NCI-H1417 treated with DMSO at 0.1 percent for 48 hours (cell line): ENCODE data around the gene SRP68.
"Not testable (repeated sequence)": the region's sequence is repeated elsewhere in the genome, so short reads cannot be mapped to it uniquely, and the experiment has no call there.

Source experiments
- DNase-seq: peaks from one replicate; lab custom pipeline; 2025; lab: John Stamatoyannopoulos, UW

The SRP68 gene

DNA sequence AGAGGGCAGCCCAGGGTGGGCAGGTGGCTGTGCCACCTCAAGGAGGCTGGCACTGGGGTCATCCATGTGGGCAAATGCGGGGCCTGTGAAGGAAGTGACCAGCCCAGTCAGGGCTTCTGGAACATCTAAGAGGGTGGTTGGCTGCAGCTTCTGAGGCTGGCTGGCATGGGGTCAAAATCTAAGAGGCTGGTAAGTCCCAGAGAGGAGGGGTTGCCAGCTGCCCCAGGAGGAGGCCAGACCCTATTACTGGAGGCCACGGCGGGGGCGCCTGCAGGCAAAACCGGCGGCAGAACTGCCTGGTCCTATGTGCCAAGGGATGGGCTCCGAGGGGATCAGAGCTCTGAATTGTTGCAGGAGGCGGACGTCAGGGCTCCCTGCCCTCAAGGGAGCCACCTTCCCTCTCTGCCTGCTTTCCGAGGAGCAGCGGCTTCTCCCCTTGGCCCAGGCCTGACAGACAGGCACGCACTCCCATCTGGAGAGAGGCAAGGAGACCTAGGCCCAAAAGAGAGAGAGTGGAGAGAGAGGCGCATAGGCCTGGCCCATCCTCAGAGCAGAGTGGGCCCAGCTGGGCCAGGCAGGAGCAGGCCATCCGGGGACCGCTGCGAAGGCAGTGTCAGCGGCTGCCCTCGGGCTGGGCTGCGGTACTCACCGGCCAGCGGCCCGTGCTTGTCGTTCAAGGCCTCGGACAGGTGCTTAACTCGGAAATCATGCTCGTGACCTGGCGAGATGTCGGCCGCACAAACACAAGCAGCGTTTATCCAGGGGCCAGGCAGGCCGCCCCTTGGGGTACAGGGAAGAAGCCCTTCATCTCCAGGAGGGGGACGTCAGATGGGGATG lies 17.6 kb upstream of the SRP68 start:
- no peak for DNase-seq

DNA sequence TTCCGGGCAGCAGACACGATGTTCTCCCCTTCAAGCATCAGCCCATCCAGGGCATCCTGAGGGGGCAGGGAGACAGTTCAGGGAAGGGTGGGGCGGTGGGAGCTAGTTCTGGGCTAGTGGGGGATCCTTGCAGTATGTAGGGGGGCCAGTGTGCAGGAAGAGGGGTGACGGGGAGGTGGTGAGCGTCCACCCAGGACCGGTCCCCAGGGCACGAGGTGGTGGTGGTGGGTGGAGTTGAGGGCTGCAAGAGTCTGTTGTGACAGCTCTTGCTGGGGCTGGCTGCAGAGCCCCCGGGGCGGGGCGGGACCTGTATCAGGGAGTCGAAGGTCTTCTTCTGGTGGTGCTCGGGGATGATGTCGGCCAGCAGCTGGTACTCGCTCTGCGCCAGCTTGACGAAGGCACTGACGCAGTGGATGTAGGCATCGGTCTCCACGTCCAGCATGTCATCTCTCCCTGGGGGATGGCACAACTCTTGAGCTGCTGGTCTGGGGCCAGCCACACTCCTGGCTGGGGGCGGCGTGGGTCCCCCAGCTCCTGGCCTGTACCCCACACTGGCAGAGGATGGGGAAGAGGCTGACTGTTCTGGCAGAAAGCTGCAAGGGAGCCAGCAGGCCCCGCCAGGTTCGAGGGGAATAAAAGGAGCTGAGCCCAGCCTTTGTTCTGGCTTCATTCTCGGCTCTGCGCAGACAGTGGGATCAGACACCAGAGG lies 16.7 kb upstream of the SRP68 start:
- no peak for DNase-seq

- DNase-seq: no peak
These were observed 15.9 kb upstream of the SRP68 start for GRCh38 chr17:76088041-76088867.

DNA sequence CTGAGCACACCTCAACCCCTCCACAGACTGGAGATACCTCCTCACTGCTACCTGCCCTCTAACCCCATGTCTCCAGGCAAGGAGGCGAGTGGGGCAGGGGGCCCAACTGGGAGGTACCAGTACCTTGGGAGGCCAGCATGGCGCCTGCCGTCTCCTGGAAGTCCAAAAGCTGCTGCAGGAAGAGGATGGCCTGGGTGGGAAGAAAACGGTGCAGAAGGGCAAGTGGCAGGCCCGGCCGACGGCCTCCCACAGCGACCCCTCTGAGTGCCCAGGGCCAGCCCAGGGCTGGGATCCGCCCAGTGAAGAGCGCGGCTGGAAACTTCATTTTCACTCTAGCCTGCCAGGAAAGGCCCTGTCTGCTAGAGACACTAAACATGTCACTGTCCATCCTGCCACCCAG lies 15.2 kb upstream of the SRP68 start:
- DNase-seq: no peak

- no peak for DNase-seq
These were observed 14.1 kb upstream of the SRP68 start for GRCh38 chr17:76086384-76086783.

DNA sequence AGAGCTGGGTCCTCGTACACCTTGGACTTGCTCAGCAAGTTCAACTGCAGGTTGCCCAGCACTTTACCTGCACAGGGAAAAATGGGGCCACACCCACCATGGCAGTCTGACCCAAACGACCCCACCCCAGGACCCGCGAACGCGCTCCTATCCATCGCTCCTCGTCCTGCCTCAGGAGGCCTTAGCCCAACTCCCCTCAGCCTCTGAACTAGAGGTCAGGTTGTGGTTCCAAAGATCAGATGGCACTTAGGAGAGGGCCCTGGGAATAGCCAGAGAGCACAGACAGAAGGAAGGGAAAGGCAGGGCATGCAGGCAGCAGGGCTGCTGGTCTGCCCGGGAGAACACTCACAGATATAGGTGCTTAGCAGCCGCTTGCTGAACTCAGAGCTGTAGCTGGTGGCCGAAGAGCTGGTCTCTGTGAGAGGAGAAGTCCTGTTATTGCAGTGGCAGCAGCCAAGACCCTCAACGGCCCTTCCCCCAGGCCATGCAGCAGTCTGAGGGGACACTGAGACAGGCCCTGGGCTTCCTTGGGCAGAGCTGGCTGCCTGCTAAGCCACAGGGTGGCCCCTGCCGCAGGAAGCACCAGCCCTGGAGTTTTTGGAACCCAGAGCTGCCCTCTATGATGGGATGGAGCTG lies 13.5 kb upstream of the SRP68 start:
- no peak for DNase-seq

GRCh38 chr17:76085066-76085730 lies 12.9 kb upstream of the SRP68 start:
- DNase-seq: no peak

- no peak for DNase-seq
These were observed 11.3 kb upstream of the SRP68 start for GRCh38 chr17:76083536-76084182.

- DNase-seq: no peak
These were observed 10.3 kb upstream of the SRP68 start for GRCh38 chr17:76082326-76083251.

DNA sequence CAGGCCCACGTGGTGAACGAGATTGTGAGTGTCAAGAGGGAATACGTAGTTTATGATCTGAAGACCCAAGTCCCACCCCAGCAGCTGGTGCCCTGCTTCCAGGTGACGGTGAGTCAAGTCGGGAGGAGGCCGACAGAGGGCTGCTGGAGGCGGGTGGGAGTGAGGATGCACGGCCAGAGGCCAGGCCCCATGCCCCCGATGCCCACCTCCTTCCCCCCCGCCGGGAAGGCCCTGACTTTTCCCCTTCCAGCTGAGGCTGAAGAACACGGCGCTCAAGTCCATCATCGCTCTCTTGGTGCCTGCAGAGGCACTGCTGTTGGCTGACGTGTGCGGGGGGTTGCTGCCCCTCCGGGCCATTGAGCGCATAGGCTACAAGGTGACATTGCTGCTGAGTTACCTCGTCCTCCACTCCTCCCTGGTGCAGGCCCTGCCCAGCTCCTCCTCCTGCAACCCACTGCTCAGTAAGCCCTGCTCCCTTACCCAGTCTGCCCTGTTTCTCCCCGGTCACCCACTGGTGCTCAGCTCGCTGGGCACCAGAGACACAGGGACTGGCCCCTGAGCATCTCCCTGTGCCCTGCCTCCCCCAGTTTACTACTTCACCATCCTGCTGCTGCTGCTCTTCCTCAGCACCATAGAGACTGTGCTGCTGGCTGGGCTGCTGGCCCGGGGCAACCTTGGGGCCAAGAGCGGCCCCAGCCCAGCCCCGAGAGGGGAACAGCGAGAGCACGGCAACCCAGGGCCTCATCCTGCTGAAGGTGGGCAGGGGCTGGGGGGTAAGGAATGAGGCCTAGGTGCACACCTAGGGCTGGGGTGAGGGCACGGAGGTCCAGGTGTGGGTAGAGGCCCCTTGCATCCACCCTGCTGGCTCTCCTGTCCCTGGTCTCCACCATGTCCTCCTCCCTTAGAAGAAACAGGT lies 9.2 kb upstream of the SRP68 start:
- no peak for DNase-seq

DNA sequence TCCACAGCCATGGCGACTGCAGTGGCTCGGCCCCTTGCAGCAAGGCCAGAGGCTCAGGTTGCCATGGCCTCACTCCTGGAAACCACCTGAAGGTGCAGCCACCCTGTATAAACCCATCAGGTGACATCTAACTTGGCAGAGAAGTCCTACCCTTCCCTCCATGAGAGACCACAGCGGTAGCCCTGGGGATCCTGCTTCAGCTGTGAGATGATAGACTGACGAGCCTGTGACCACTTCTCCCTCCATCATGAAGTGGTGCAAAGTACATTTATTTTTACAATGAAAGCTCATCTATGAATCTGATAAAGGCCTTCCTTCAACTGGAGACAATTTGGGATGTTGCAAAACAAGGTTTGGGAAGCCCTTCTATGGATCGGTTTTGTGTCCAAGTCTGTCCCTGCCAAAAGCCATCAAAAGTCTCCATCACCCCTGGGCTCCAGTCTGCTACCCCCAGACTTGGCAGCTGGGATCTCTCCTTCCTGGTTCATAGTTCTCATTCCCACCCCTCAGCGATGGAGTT lies 8.5 kb upstream of the SRP68 start:
- DNase-seq: no peak

GRCh38 chr17:76079956-76080767 lies 7.8 kb upstream of the SRP68 start:
- no peak for DNase-seq

DNA sequence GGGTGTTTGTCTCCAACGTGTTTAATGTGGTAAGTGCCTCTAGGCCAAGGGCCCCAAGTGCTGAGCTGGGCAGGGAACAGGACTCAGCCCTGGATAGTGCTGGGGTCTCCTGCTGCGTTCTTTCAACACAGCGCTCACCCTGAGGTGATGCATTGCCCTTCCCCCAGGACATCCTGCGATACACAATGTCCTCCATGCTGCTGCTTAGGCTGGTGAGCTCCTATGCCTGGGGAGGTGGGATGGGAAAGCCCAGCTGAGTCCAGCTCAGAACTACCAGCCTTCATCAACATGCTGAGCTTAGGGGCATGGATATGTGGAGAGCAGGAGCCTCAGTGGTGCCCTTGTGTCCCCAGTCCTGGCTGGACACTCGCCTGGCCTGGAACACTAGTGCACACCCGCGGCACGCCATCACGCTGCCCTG lies 7.2 kb upstream of the SRP68 start:
- DNase-seq: no peak

- DNase-seq: no peak
These were observed 6.7 kb upstream of the SRP68 start, which contains the start of gene ZACN for GRCh38 chr17:76078860-76079534. ZACN (plus strand) TSS chr17:76079182; CDS start chr17:76079265, 83 bp downstream.

DNA sequence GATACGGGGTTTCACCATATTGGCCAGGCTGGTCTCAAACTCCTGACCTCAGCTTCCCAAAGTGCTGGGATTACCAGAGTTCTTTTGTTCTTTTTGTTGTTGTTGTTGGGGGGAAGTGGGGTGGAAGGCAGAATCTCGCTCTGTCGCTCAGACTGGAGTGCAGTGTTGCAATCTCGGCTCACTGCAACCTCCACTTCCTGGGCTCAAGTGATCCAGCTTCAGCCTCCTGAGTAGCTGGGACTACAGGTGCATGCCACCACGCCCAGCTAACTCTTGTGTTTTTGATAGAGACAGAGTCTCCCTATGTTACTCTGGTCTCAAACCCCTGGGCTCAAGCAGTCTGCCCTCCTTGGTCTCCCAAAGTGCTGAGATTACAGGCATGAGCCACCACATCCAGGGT lies 6.1 kb upstream of the SRP68 start:
- DNase-seq: not testable (repeated sequence)

GRCh38 chr17:76077584-76078110 lies 5.3 kb upstream of the SRP68 start:
- DNase-seq: no peak
